Suprapubic skin (tissue), 3 donors: ENCODE data around the gene TMED9.

Experiments
- CTCF ChIP-seq, 2 donors: fragments of 200-600 bp in 1 of 2; fragments of 450-650 bp in 1 of 2; sonication (generic) in 1 of 2; IDR thresholded peaks; one replicate each; pipeline ENCODE4 v1.5.1; 2016 to 2019; ENCODE audit warnings: antibody characterized with exemption in 2 of 2, mild to moderate bottlenecking in 1 of 2, moderate library complexity in 1 of 2
- POLR2A ChIP-seq, 2 donors: fragments of 450-650 bp; IDR thresholded peaks; one replicate each; pipeline ENCODE4 v1.6.1; 2017; ENCODE audit warnings: antibody characterized with exemption in 2 of 2, mild to moderate bottlenecking in 2 of 2, moderate library complexity in 2 of 2

- TF ChIP-seq CTCF (IDR thresholded peaks at IDR 0.05) (peak; percentile 53 to 94), POLR2A (IDR thresholded peaks at IDR 0.05) (no peak)
Observed at GRCh38 chr5:177607452-177608192, 15.6 kb downstream of the TMED9 start.
